GM12878 (cell line): ENCODE results near the gene SNAPC4.

Experiments used
- BHLHE40 ChIP-seq, 2 experiments: fragments of 450-650 bp in 1 of 2; IDR thresholded peaks; 2 replicates each; pipeline ENCODE4 v1.6.1; 2011 to 2017; ENCODE audit warnings: low read depth in 2 of 2, borderline replicate concordance in 1 of 2, improper control_type of control experiment in 1 of 2, low read length in 1 of 2, mild to moderate bottlenecking in 1 of 2
- CBX3 ChIP-seq: fragments of 200-600 bp; sonication (generic); IDR thresholded peaks from 2 replicates; pipeline ENCODE4 v1.6.1; 2016; ENCODE audit warnings: low read depth, borderline replicate concordance
- CTCF ChIP-seq, 3 experiments: IDR thresholded peaks in 2 of 3; conservative IDR thresholded peaks in 1 of 3; 2 replicates each; pipeline ENCODE4 v1.5.1; 2011; ENCODE audit warnings: low read depth in 3 of 3, low read length in 3 of 3, mild to moderate bottlenecking in 3 of 3, control low read depth in 2 of 3, moderate library complexity in 2 of 3, inconsistent platforms in 1 of 3, mixed read lengths in 1 of 3; ENCODE audit not compliant: control insufficient read depth in 2 of 3, insufficient read depth in 1 of 3; ENCODE audit errors: extremely low read depth in 1 of 3
- E2F8 ChIP-seq: fragments of 450-650 bp; IDR thresholded peaks from 2 replicates; pipeline ENCODE4 v1.6.1; 2018; ENCODE audit warnings: mild to moderate bottlenecking, low read depth, moderate library complexity; ENCODE audit not compliant: partially characterized antibody
- KDM1A ChIP-seq: fragments of 200-600 bp; sonication (generic); IDR thresholded peaks from 2 replicates; pipeline ENCODE4 v1.6.1; 2016; ENCODE audit warnings: borderline replicate concordance
- MAX ChIP-seq: IDR thresholded peaks from 2 replicates; pipeline ENCODE4 v1.6.1; 2012; ENCODE audit warnings: low read depth, low read length, improper control_type of control experiment
- NBN ChIP-seq: fragments of 450-650 bp; IDR thresholded peaks from 2 replicates; pipeline ENCODE4 v1.6.1; 2016
- NR2C2 ChIP-seq: IDR thresholded peaks from 2 replicates; pipeline ENCODE4 v1.6.1; 2011; ENCODE audit warnings: borderline replicate concordance, low read depth; ENCODE audit not compliant: control insufficient read depth, insufficient read length
- POLR2A ChIP-seq: IDR thresholded peaks from 2 replicates; pipeline ENCODE4 v1.6.1; 2011; ENCODE audit warnings: low read depth, mild to moderate bottlenecking, low read length
- RELA ChIP-seq: fragments of 450-650 bp; IDR thresholded peaks from 2 replicates; pipeline ENCODE4 v1.8.0; 2014; ENCODE audit warnings: borderline replicate concordance; ENCODE audit not compliant: partially characterized antibody
- SREBF2 ChIP-seq: IDR thresholded peaks from 2 replicates; pipeline ENCODE4 v1.6.1; 2012; ENCODE audit warnings: mild to moderate bottlenecking, low read length
- ZNF274 ChIP-seq: IDR thresholded peaks from one replicate; pipeline ENCODE4 v1.8.0; 2011; ENCODE audit not compliant: insufficient read length, insufficient read depth

GRCh38 chr9:136377341-136378169, 22.4 kb downstream of the SNAPC4 start:
- TF ChIP-seq POLR2A (peak; percentile 40), CTCF (IDR thresholded peaks at IDR 0.05 in 2 of 3, conservative IDR thresholded peaks at IDR 0.05 in 1 of 3; ENCODE audit: control insufficient read depth in 2 of 3, extremely low read depth in 1 of 3, insufficient read depth in 1 of 3, low read depth in 3 of 3, low read length in 3 of 3) (no peak), CBX3 (no peak), MAX (no peak), KDM1A (no peak), E2F8 (no peak), NR2C2 (no peak), SREBF2 (no peak), RELA (no peak), NBN (no peak), ZNF274 (no peak), BHLHE40 (IDR thresholded peaks at IDR 0.05; ENCODE audit: borderline replicate concordance in 1 of 2, low read depth in 2 of 2, low read length in 1 of 2) (no peak)
